Neural cell (in vitro differentiated cells): Measurements from ENCODE around the gene LHFPL2. TPM values are rescaled to one million over a fixed set of nuclear protein-coding genes. Genes with fewer than 3 reads are reported as not detected.

Experiments
- H2AFZ ChIP-seq: fragments of 200-600, 300-800 bp; sonication (generic), shearing (Covaris generic); 2 replicates; pipeline ENCODE4 v1.6.0; 2014; ENCODE audit warnings: low read depth, mild to moderate bottlenecking, antibody characterized with exemption, low read length, moderate library complexity
- H3F3A ChIP-seq: fragments of 200-600 bp; shearing (Covaris generic); 2 replicates; pipeline ENCODE4 v1.6.1; 2016; ENCODE audit warnings: mild to moderate bottlenecking, moderate library complexity, mixed read lengths, antibody characterized with exemption, low read length; ENCODE audit not compliant: insufficient read depth, poor library complexity, severe bottlenecking
- H3K27ac ChIP-seq: fragments of 200-600, 300-800 bp; sonication (generic), shearing (Covaris generic); 2 replicates; pipeline ENCODE4 v1.5.1; 2014; ENCODE audit warnings: mild to moderate bottlenecking, low read length, moderate library complexity
- H3K27me3 ChIP-seq: fragments of 300-800, 200-600 bp; sonication (generic), shearing (Covaris generic); 2 replicates; pipeline ENCODE4 v1.6.0; 2014; ENCODE audit warnings: mild to moderate bottlenecking, low read depth, low read length, moderate library complexity; ENCODE audit not compliant: insufficient read depth
- H3K36me3 ChIP-seq: fragments of 300-800, 200-600 bp; sonication (generic), shearing (Covaris generic); 2 replicates; pipeline ENCODE4 v1.5.1; 2014; ENCODE audit warnings: mild to moderate bottlenecking, antibody characterized with exemption, low read length, moderate library complexity; ENCODE audit not compliant: insufficient read depth
- H3K4me2 ChIP-seq: fragments of 300-800, 200-600 bp; sonication (generic), shearing (Covaris generic); 2 replicates; pipeline ENCODE4 v1.6.0; 2014; ENCODE audit warnings: mild to moderate bottlenecking, low read length
- H3K4me3 ChIP-seq: fragments of 300-800, 200-600 bp; sonication (generic), shearing (Covaris generic); 2 replicates; pipeline ENCODE4 v1.5.1; 2014; ENCODE audit warnings: mild to moderate bottlenecking, low read length, moderate library complexity
- H3K79me2 ChIP-seq: fragments of 200-600 bp; shearing (Covaris generic); replicated peaks from 2 replicates; pipeline ENCODE4 v1.6.0; 2014; ENCODE audit warnings: mild to moderate bottlenecking, low read length, moderate library complexity; ENCODE audit not compliant: insufficient read depth
- H3K9ac ChIP-seq: fragments of 300-800, 200-600 bp; sonication (generic), shearing (Covaris generic); 2 replicates; pipeline ENCODE4 v1.6.1; 2016; ENCODE audit warnings: mild to moderate bottlenecking, low read length, mixed read lengths
- H3K9me2 ChIP-seq: fragments of 200-600 bp; shearing (Covaris generic); 2 replicates; pipeline ENCODE4 v1.6.1; 2016; ENCODE audit warnings: mild to moderate bottlenecking, low read length, mixed read lengths; ENCODE audit not compliant: insufficient read depth
- H3K9me3 ChIP-seq: fragments of 200-600, 300-800 bp; sonication (generic), shearing (Covaris generic); 2 replicates; pipeline ENCODE4 v1.6.1; 2016; ENCODE audit warnings: mild to moderate bottlenecking, mixed run types, low read length, moderate library complexity, mixed read lengths
- H4K20me1 ChIP-seq: fragments of 200-600 bp; shearing (Covaris generic); 2 replicates; pipeline ENCODE4 v1.6.1; 2016; ENCODE audit warnings: mild to moderate bottlenecking, mixed run types; ENCODE audit not compliant: insufficient read depth
- CTCF ChIP-seq: fragments of 450-650 bp; IDR thresholded peaks from 2 replicates; pipeline ENCODE4 v1.5.1; 2014; ENCODE audit warnings: antibody characterized with exemption, mild to moderate bottlenecking, moderate library complexity; ENCODE audit not compliant: poor library complexity, severe bottlenecking
- EP300 ChIP-seq: fragments of 450-650 bp; conservative IDR thresholded peaks from 2 replicates; pipeline ENCODE4 v1.6.1; 2014; ENCODE audit warnings: antibody characterized with exemption, mild to moderate bottlenecking, moderate library complexity; ENCODE audit not compliant: poor library complexity, severe bottlenecking
- EZH2 ChIP-seq: fragments of 200-600, 300-800 bp; shearing (Covaris generic), sonication (generic); IDR thresholded peaks from 2 replicates; pipeline ENCODE4 v1.6.1; 2014; ENCODE audit warnings: antibody characterized with exemption, low read length, borderline replicate concordance, mild to moderate bottlenecking; ENCODE audit not compliant: insufficient read depth, poor library complexity, severe bottlenecking
- MXI1 ChIP-seq: fragments of 450-650 bp; conservative IDR thresholded peaks from 2 replicates; pipeline ENCODE4 v1.6.1; 2014; ENCODE audit warnings: antibody characterized with exemption, mild to moderate bottlenecking; ENCODE audit not compliant: poor library complexity, severe bottlenecking
- POLR2AphosphoS5 ChIP-seq: IDR thresholded peaks from 2 replicates; pipeline ENCODE4 v1.6.1; 2012
- RAD21 ChIP-seq: fragments of 450-650 bp; conservative IDR thresholded peaks from 2 replicates; pipeline ENCODE4 v1.6.1; 2014; ENCODE audit warnings: antibody characterized with exemption, mild to moderate bottlenecking, moderate library complexity
- REST ChIP-seq: IDR thresholded peaks from 2 replicates; pipeline ENCODE4 v1.6.1; 2012; ENCODE audit warnings: borderline replicate concordance
- SMC3 ChIP-seq: fragments of 450-650 bp; conservative IDR thresholded peaks from 2 replicates; pipeline ENCODE4 v1.6.1; 2014; ENCODE audit warnings: antibody characterized with exemption, mild to moderate bottlenecking, moderate library complexity; ENCODE audit not compliant: poor library complexity
- TAF1 ChIP-seq: IDR thresholded peaks from 2 replicates; pipeline ENCODE4 v1.6.1; 2012; ENCODE audit warnings: low read depth
- polyA plus RNA-seq: library from polyadenylated mRNA; depleted of rRNA; stranded (reverse); fragments of >200 nt; gene quantifications from 2 replicates; pipeline ENCODE4 v1.2.3, GENCODE V29; 2014

LHFPL2 gene
- polyA plus RNA-seq, 1 donor from 2014 or later: 1.6 TPM

- H3K27me3 ChIP-seq: no peaks in the 10 kb centered on the region
- H3K4me2 ChIP-seq: no peak overlapping the region
- TF ChIP-seq SMC3 (no peak), RAD21 (no peak), EZH2 (no peak), TAF1 (no peak), EP300 (no peak), REST (no peak), MXI1 (no peak), CTCF (no peak), POLR2AphosphoS5 (no peak)
- H3K9me2 ChIP-seq: no peaks in the 10 kb centered on the region
- no peak overlapping the region for H3K27ac ChIP-seq
- no peak overlapping the region for H3K4me3 ChIP-seq
- H3K9ac ChIP-seq: no peak overlapping the region
- H3K9me3 ChIP-seq: no peaks in the 10 kb centered on the region
- H2AFZ ChIP-seq: no peak overlapping the region
- H3K36me3 ChIP-seq: no peaks in the 10 kb centered on the region
- H3F3A ChIP-seq: no peaks in the 10 kb centered on the region
- H4K20me1 ChIP-seq: no peaks in the 10 kb centered on the region
- no peaks in the 10 kb centered on the region for H3K79me2 ChIP-seq
Measured at GRCh38 chr5:78542321-78542840, 106.2 kb downstream of the LHFPL2 start.

- H3K9me3 ChIP-seq: no peaks in the 10 kb centered on the region
Measured at GRCh38 chr5:78541086-78541654, 107.4 kb downstream of the LHFPL2 start.

More at GRCh38 chr5:78541086-78541654, 107.4 kb downstream of the LHFPL2 start:
- Histone ChIP-seq H3K9me2 (no peaks in the 10 kb centered on the region), H3K4me3 (no peak overlapping the region), H3F3A (no peaks in the 10 kb centered on the region), H3K79me2 (no peaks in the 10 kb centered on the region), H3K4me2 (no peak overlapping the region), H2AFZ (no peak overlapping the region), H4K20me1 (no peaks in the 10 kb centered on the region), H3K27ac (no peak overlapping the region), H3K9ac (no peak overlapping the region), H3K27me3 (no peaks in the 10 kb centered on the region), H3K36me3 (no peaks in the 10 kb centered on the region)
- TF ChIP-seq TAF1: no peak
- TF ChIP-seq CTCF: no peak
